ENCODE measurements around the gene PDZRN4.

Gene PDZRN4

DNA sequence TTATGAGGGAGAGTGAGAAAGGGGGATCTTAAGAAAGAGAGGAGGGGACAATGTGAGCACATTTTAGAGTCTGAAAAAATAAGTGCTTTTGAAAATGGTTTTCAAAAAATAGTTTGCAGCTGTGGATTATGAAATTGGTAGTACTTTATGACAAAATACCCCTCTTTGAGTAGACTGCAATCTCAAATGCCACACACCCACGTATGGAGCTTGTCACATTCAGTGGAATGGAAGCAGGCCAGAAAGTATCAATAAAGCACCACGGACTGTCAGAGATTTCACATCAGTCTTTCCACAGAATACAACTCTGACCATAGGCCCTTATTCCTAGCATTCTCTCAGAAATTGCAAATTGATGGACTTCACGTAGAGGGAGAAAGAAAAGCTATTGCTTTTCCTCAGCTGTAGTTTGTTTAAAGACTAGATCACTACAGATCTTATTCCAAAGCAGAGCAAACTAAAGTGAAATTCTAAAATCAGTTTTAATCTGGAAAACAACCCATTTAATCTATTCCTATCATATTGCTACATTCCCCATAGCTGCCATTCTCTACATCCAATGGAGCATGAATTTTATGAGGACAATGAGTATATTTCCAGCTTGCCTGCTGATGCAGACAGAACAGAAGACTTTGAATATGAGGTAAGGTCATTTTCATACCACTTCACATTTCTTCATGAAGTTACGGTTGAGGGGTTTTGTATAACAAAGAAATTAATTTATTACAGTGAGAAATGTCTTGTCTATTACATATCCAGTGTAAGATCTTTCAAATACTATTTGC, 321.3 kb downstream of the PDZRN4 start:
- H3K4me3 ChIP-seq (ENCODE audit: low read depth, low read length): no peak overlapping the region
- no peak for DNase-seq (ENCODE audit: low read depth)
- TF ChIP-seq, protein P1, sequence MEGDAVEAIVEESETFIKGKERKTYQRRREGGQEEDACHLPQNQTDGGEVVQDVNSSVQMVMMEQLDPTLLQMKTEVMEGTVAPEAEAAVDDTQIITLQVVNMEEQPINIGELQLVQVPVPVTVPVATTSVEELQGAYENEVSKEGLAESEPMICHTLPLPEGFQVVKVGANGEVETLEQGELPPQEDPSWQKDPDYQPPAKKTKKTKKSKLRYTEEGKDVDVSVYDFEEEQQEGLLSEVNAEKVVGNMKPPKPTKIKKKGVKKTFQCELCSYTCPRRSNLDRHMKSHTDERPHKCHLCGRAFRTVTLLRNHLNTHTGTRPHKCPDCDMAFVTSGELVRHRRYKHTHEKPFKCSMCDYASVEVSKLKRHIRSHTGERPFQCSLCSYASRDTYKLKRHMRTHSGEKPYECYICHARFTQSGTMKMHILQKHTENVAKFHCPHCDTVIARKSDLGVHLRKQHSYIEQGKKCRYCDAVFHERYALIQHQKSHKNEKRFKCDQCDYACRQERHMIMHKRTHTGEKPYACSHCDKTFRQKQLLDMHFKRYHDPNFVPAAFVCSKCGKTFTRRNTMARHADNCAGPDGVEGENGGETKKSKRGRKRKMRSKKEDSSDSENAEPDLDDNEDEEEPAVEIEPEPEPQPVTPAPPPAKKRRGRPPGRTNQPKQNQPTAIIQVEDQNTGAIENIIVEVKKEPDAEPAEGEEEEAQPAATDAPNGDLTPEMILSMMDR (IDR thresholded peaks at IDR 0.05; ENCODE audit: insufficient read depth, low read depth, low read length, missing control alignments): no peak

DNA sequence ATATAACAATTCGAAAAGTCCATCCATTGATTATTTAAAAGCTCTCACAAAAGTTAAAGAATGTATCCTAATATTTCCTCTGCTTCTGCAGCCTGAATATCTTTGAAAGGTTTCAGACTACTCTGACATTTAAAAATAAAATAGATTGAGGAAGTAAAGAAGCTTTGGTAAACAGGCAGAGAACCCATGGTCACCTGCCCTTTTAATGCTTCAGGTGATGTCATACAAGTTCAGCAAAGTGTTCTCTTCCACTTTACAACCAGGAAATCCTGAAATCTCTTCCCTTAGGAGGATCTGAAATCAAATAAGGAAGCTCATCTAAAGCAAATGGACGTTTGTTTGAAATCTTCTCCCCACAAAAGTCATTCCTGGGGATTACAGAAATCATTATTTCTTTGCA, 322.4 kb downstream of the PDZRN4 start:
- DNase-seq (ENCODE audit: low read depth): no peak
- H3K4me3 ChIP-seq (ENCODE audit: low read depth, low read length): no peak overlapping the region
- TF ChIP-seq, protein P1 (IDR thresholded peaks at IDR 0.05; ENCODE audit: insufficient read depth, low read depth, low read length, missing control alignments): no peak

DNA sequence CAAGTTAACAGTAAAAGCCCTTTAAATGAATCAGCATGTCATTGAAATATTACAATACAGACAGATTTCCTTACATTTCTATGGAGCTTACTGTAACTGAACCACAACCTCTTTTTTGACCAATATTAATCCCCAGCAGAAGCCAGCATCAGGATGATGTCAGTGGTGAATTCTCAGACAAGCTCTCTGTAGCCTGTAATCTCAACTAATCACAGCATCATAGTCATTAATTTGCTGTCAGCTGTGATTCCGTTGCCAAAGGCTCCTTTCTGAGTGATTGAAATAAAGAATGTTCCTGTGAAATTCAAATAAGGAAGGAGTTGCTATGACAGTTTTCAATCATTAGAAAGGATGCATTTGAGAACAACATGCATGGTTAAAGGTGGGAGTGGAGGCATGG, 323.1 kb downstream of the PDZRN4 start:
- H3K4me3 ChIP-seq (ENCODE audit: low read depth, low read length): no peak overlapping the region
- TF ChIP-seq, protein P1 (IDR thresholded peaks at IDR 0.05; ENCODE audit: insufficient read depth, low read depth, low read length, missing control alignments): no peak
- no peak for DNase-seq (ENCODE audit: low read depth)

DNA sequence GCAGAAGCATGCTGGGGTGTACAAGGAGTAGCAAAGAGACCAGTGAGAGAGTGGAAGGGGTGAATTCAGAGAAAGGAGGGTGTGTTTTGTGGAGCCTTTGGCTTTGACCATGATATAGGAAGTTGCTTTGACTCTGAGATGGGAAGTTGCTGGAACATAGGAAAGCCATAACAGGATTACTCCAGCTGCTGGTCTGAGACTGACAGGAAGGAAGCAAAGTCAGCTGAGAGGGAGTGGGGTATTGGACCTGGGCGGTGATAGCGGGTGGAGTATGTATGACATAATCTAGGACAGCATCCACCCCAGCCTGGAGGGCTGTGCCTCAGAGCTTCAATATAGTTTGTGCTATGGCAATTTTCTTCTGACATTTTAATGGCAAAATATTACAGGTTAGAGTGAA, 324.4 kb downstream of the PDZRN4 start:
- TF ChIP-seq, protein P1 (IDR thresholded peaks at IDR 0.05; ENCODE audit: insufficient read depth, low read depth, low read length, missing control alignments): no peak
- no peak for DNase-seq (ENCODE audit: low read depth)
- no peak overlapping the region for H3K4me3 ChIP-seq (ENCODE audit: low read depth, low read length)

DNA sequence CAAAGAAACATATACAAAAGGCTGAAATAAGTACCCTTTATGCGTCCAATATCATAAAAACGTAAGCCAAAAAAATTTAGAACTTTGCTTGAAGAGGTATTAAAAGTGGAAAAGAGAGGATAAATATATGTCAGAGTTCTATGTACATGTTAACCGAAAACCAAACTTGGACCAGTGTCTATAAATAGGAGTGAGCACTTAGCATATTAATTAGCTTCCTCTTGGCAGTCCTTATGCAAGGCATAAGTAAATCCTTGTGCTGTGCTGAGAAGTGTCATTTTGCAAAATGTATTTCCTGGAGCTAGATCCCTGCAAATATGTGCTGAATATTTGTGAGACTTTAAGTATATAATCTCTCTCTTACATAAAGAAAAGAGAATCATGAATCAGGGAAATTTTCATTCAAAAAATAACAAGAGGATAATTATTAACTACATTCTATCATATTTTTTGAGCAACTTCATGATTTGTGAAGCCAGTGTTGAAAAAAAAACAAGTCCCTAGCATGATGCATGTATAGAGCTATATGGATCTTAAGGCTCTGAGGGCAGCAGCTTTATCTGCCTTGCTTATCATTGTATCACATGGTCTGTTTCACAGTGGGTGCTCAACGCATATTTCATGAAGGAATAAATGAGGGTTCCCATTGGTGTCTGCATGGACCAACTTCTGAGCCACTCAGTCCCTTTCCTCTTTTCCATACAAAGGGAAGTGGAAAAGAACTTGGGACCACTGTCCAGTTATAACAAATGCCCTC, 326.1 kb downstream of the PDZRN4 start:
- no peak for DNase-seq (ENCODE audit: low read depth)
- no peak overlapping the region for H3K4me3 ChIP-seq (ENCODE audit: low read depth, low read length)
- TF ChIP-seq, protein P1 (IDR thresholded peaks at IDR 0.05; ENCODE audit: insufficient read depth, low read depth, low read length, missing control alignments): no peak

DNA sequence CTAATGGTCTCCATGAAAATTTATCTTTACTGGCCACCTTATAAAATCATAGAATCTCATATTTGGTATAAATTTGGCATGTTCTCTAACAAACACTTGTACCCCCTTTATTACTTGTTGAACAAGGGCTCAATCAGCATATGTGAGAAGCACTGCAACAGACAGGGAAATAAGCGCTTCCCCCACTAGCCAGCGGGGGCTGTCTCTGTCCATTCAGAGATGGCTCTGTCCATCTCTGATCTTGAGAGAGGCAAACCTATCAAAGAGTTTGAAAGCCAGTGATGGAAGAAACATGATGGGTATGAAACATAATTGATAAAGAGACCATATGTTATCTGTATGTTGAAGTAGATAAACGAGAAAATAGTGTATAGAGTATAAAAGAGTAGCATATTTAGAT, 326.8 kb downstream of the PDZRN4 start:
- TF ChIP-seq, protein P1 (IDR thresholded peaks at IDR 0.05; ENCODE audit: insufficient read depth, low read depth, low read length, missing control alignments): no peak
- no peak overlapping the region for H3K4me3 ChIP-seq (ENCODE audit: low read depth, low read length)
- DNase-seq (ENCODE audit: low read depth): no peak
